ENCODE data around the gene CDK4. TPM values are rescaled to one million over a fixed set of nuclear protein-coding genes. Genes with fewer than 3 reads are reported as not detected.

CDK4 gene
- total and polyA plus RNA-seq, 2 of the 4 experiments (the other 2 are of a cell fraction) = 261 to 297 TPM

GRCh38 chr12:57763881-57764661 lies 12.0 kb upstream of the CDK4 start:
- ChIA-PET CTCF (no interaction called here), POLR2A (ENCODE audit: unreplicated experiment) (no interaction called here)
- Histone ChIP-seq H3K27ac (ENCODE audit: insufficient read depth, low read length) (no peak overlapping the region), H3K56ac (ENCODE audit: extremely low read depth, insufficient read depth, low read length) (no peak overlapping the region), H2BK15ac (ENCODE audit: low read depth, low read length) (no peak overlapping the region), H3K9me1 (ENCODE audit: insufficient read depth, low read length) (0 out of 2 replicates have a peak, but pooled peaks cover 3% of the 10 kb centered on the region), H2AK9ac (replicated peaks; ENCODE audit: low read depth, low read length, poor library complexity) (no peak overlapping the region), H3K4ac (ENCODE audit: low read depth, low read length) (no peak overlapping the region), H3K4me1 (ENCODE audit: control insufficient read depth, insufficient read depth, low read length) (peaks cover 8% of the 10 kb centered on the region; the same call in 1 of the 2 replicates), H3K4me3 (ENCODE audit: insufficient read depth, low read depth, low read length) (no peak overlapping the region), H4K20me1 (ENCODE audit: insufficient read depth, low read length) (no peaks in the 10 kb centered on the region), H2BK20ac (ENCODE audit: low read depth, low read length) (no peak overlapping the region), H3K18ac (ENCODE audit: low read depth, low read length) (no peak overlapping the region), H2AK5ac (ENCODE audit: low read depth, low read length) (no peak overlapping the region), H2BK5ac (ENCODE audit: low read depth, low read length, poor library complexity, severe bottlenecking) (no peak overlapping the region), H3K36me3 (ENCODE audit: control insufficient read depth, insufficient read depth, low read length) (no peaks in the 10 kb centered on the region; the same call in 1 of the 2 replicates), H3K4me2 (ENCODE audit: low read depth, low read length) (no peak overlapping the region), H3K9me3 (ENCODE audit: control insufficient read depth, insufficient read depth, low read length) (peaks cover 2% of the 10 kb centered on the region; the same call in 1 of the 2 replicates), H3K27me3 (ENCODE audit: control insufficient read depth, insufficient read depth, low read length) (peaks cover 43% of the 10 kb centered on the region), H3K23ac (ENCODE audit: low read depth, low read length) (no peak overlapping the region), H2BK120ac (ENCODE audit: low read depth, low read length) (no peak overlapping the region), H2AFZ (replicated peaks; ENCODE audit: low read length, poor library complexity) (peak overlapping the region; percentile 82), H4K91ac (ENCODE audit: insufficient read depth, low read depth, low read length) (no peak overlapping the region), H3K9ac (ENCODE audit: low read depth, low read length) (no peak overlapping the region), H3K14ac (replicated peaks; ENCODE audit: low read depth, low read length) (no peak overlapping the region), H3K79me1 (ENCODE audit: low read depth in 1 of 2, low read length in 2 of 2) (no peaks in the 10 kb centered on the region), H4K5ac (ENCODE audit: low read depth, low read length) (no peak overlapping the region), H4K8ac (ENCODE audit: low read depth in 2 of 2, low read length in 2 of 2) (no peak overlapping the region)
- intact Hi-C loops (cut with micrococcal nuclease) (no loop called here), in situ Hi-C loops (cut with MboI; ENCODE audit: low sequenced_read_pairs) (no loop called here), dilution Hi-C loops (cut with HindIII; ENCODE audit: low sequenced_read_pairs, unreplicated experiment) (no loop called here)
- no TSS peak for BruUV-seq (replicated peaks)
- WGBS, 2 experiments (ENCODE audit: extremely low coverage in 2 of 2, insufficient read length in 1 of 2) = 49% methylated on average over 4 of the region's 6 CpGs; no CpG with 5 or more reads in 1 of the 2 experiments
- ATAC-seq (ENCODE audit: low read depth) (no peak), DNase-seq (no peak)
- TF ChIP-seq RAD21 (IDR thresholded peaks at IDR 0.05; ENCODE audit: low read length) (no peak), MXI1 (IDR thresholded peaks at IDR 0.05; ENCODE audit: borderline replicate concordance, low read depth, low read length) (no peak), MAZ (IDR thresholded peaks at IDR 0.05; ENCODE audit: borderline replicate concordance, low read depth, low read length) (no peak), POLR2A (IDR thresholded peaks at IDR 0.05; ENCODE audit: low read depth, low read length) (no peak), BHLHE40 (IDR thresholded peaks at IDR 0.05; ENCODE audit: low read depth, low read length) (no peak), MAFK (IDR thresholded peaks at IDR 0.05; ENCODE audit: low read depth, low read length) (no peak), SMC3 (IDR thresholded peaks at IDR 0.05; ENCODE audit: low read depth, low read length) (no peak), RCOR1 (IDR thresholded peaks at IDR 0.05; ENCODE audit: insufficient replicate concordance, low read length) (no peak), NFE2L2 (IDR thresholded peaks at IDR 0.05; ENCODE audit: low read depth, low read length) (no peak), ELK1 (IDR thresholded peaks at IDR 0.05; ENCODE audit: borderline replicate concordance, low read depth, low read length) (no peak), CTCF (conservative IDR thresholded peaks at IDR 0.05; ENCODE audit: low read depth, low read length) (no peak), CHD1 (IDR thresholded peaks at IDR 0.05; ENCODE audit: low read depth, low read length) (no peak), RFX5 (IDR thresholded peaks at IDR 0.05; ENCODE audit: low read depth, low read length) (no peak), FOS (IDR thresholded peaks at IDR 0.05; ENCODE audit: low read depth, low read length) (no peak), USF2 (IDR thresholded peaks at IDR 0.05; ENCODE audit: low read depth, low read length) (no peak)

All from IMR-90 (cell line).